ENCODE data around the gene C1orf226. TPM values are rescaled to one million over a fixed set of nuclear protein-coding genes. Genes with fewer than 3 reads are reported as not detected.

C1orf226 gene
- total and polyA plus RNA-seq, 2 of the 8 experiments (the other 6 are each of a cell fraction or from before 2014, with no cell fraction given): 8.2 to 18.8 TPM

DNA sequence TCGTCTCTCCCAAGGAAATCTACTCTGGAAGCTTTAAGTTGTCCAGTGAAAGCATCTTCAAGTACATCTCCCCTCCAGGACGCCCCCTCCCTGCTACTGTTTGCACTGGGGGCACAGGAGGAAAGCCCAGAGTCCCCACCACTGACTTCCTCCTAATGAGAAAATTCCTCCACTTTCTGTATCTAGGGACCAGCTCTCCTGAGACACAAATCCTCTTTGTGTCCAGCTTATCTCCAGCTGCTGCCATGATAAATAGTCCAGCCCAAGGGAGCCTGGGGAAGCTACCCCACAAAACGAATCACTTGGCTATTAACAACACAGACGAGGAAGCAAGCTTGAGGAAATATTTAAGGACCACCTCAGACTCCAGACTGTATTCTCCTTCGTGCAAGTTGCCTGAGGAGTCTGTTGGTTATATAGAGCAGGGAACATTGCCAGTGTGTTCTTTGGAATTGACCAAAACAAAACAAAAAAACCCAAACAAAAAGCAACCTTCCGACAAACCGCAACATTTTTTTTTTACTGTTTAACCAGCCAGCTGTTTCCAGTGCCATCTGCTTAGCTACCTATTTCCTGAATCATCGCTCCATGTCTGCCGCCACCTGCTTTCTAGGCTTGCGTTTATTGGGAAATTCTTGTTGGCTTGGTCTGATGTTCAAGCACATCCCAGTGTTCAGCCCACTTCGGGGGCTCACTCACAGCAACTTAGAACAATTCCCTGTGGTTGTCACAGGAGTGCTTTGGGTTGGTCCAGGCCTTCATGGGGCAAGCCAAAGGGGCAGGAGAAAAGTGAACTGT lies 7.7 kb downstream of the C1orf226 start:
- no peaks in the 10 kb centered on the region for H4K20me1 ChIP-seq (replicated peaks in 1 of 2; ENCODE audit: control insufficient read depth in 1 of 2, insufficient read depth in 2 of 2, low read length in 2 of 2)
- H3K9me3 ChIP-seq (ENCODE audit: insufficient read depth in 2 of 2, low read depth in 1 of 2, low read length in 1 of 2): no peaks in the 10 kb centered on the region
- H2BK5ac ChIP-seq (ENCODE audit: low read depth, low read length): no peak overlapping the region
- no peaks in the 10 kb centered on the region for H3K79me2 ChIP-seq (ENCODE audit: control insufficient read depth in 1 of 2, insufficient read depth in 2 of 2, low read length in 2 of 2)
- H4K8ac ChIP-seq (ENCODE audit: extremely low read depth, insufficient read depth, low read length): no peak overlapping the region; the same call in 1 of the 2 replicates
- no peak overlapping the region for H3K4ac ChIP-seq (replicated peaks; ENCODE audit: insufficient read length, low read depth, low read length)
- no peak overlapping the region for H2BK12ac ChIP-seq (ENCODE audit: low read depth, low read length)
- H3K23me2 ChIP-seq (ENCODE audit: low read depth, low read length): no peaks in the 10 kb centered on the region
- no peak overlapping the region for H3K18ac ChIP-seq (ENCODE audit: extremely low read depth, low read length)
- no peaks in the 10 kb centered on the region for H3K36me3 ChIP-seq (ENCODE audit: control insufficient read depth in 2 of 4, insufficient read depth in 4 of 4, low read length in 3 of 4)
- H3K27ac ChIP-seq (ENCODE audit: low read depth, low read length): no peak overlapping the region
- no peak overlapping the region for H3K14ac ChIP-seq (ENCODE audit: insufficient read length)
- no peak overlapping the region for H2BK15ac ChIP-seq (ENCODE audit: low read length)
- H2BK20ac ChIP-seq (ENCODE audit: low read length): no peak overlapping the region
- FAIRE-seq (no peak), DNase-seq (ENCODE audit: low read depth in 1 of 2, low spot score in 2 of 2) (peak in 1 of 2 experiments; percentile 42)
- no peak overlapping the region for H4K5ac ChIP-seq (ENCODE audit: insufficient read length, low read depth, low read length)
- POLR2A ChIA-PET (ENCODE audit: partially characterized antibody): interaction anchor here (0.9 to 1.2 kb wide), 2 partner anchors 32 to 327 kb away, joined by 3 read pairs; no protein-coding TSS in a partner anchor
- TF ChIP-seq CTCF (IDR thresholded peaks at IDR 0.05; ENCODE audit: control extremely low read depth in 1 of 3, insufficient read depth in 1 of 3, low read depth in 1 of 3, low read length in 3 of 3): no peak
- H3K27me3 ChIP-seq (replicated peaks in 1 of 4; ENCODE audit: control insufficient read depth in 3 of 4, extremely low read depth in 1 of 4, insufficient read depth in 3 of 4, low read length in 3 of 4): no peaks in the 10 kb centered on the region
- no peak overlapping the region for H4K91ac ChIP-seq (replicated peaks; ENCODE audit: insufficient read length, low read length)
- no peak overlapping the region for H3K56ac ChIP-seq (replicated peaks; ENCODE audit: insufficient read length, low read depth, low read length)
- no peak overlapping the region for H2AFZ ChIP-seq (ENCODE audit: low read length)
- H3K23ac ChIP-seq (ENCODE audit: insufficient read length): no peak overlapping the region
- H3K79me1 ChIP-seq (ENCODE audit: low read depth, low read length): no peaks in the 10 kb centered on the region
- CTCF ChIA-PET (ENCODE audit: partially characterized antibody): interaction anchor here (0.7 to 6.4 kb wide), 13 partner anchors 8 to 416 kb away, joined by 3 to 46 read pairs (median 5); partner anchors contain the start of gene C1orf226
- H2AK5ac ChIP-seq (ENCODE audit: low read depth, low read length): no peak overlapping the region
- H3K4me1 ChIP-seq (replicated peaks in 1 of 4; ENCODE audit: control insufficient read depth in 3 of 4, insufficient read depth in 4 of 4, low read length in 3 of 4): peaks cover 0 to 6% (median 1%) of the 10 kb centered on the region in 4 experiments; a peak in 4 of 7 replicates
- 88% methylated on average over 11 of the region's 11 CpGs; no CpG with 5 or more reads in 1 of the 2 experiments for WGBS, 2 experiments (ENCODE audit: extremely low coverage in 1 of 2, insufficient coverage in 1 of 2, insufficient read length in 1 of 2, insufficient replicate concordance in 2 of 2, low coverage in 1 of 2, low lambda C conversion rate in 2 of 2, missing lambda C conversion rate in 1 of 2)
- H3K9ac ChIP-seq (replicated peaks in 1 of 4; ENCODE audit: extremely low read depth in 1 of 4, low read depth in 3 of 4, low read length in 3 of 4): no peak overlapping the region
- H3K4me2 ChIP-seq (ENCODE audit: insufficient read depth in 1 of 2, low read depth in 2 of 2, low read length in 2 of 2): no peak overlapping the region
- H2BK120ac ChIP-seq (replicated peaks; ENCODE audit: low read depth, low read length): no peak overlapping the region
- no peak overlapping the region for H3K4me3 ChIP-seq (ENCODE audit: extremely low read depth in 1 of 4, insufficient read depth in 2 of 4, low read depth in 3 of 4, low read length in 4 of 4)

All from H1 (cell line).